HEK293 (cell line): ENCODE data around the gene ITGB6.

Experiments
- CTCF ChIA-PET: fragments of 350-600 bp; formaldehyde crosslinking; extraction: SDS; loops from one replicate; lab custom pipeline; 2021; ENCODE audit warnings: antibody characterized with exemption; lab: Yijun Ruan, JAX
- POLR2A ChIA-PET: fragments of 300-600 bp; formaldehyde crosslinking; extraction: SDS; loops from one replicate; lab custom pipeline; 2020; ENCODE audit warnings: antibody characterized with exemption, inconsistent platforms; lab: Yijun Ruan, JAX
- H3K27ac ChIP-seq: fragments of 200-500 bp; sonication (Bioruptor generic); 2 replicates; pipeline ENCODE4 v1.5.1; 2014; ENCODE audit warnings: low read depth, low read length, control low read depth, inconsistent platforms; ENCODE audit errors: extremely low read depth
- H3K36me3 ChIP-seq, 2 experiments: fragments of 200-500 bp in 1 of 2; sonication (Bioruptor generic) in 1 of 2; 1 replicate in 1 of 2; 2 replicates in 1 of 2; pipeline ENCODE4 v1.5.1; 2014 to 2017; ENCODE audit warnings: inconsistent platforms in 2 of 2, low read length in 2 of 2; ENCODE audit not compliant: control insufficient read depth in 2 of 2, insufficient read depth in 1 of 2
- H3K4me1 ChIP-seq: fragments of 200-500 bp; sonication (Bioruptor generic); 2 replicates; pipeline ENCODE4 v1.5.1; 2014; ENCODE audit warnings: mild to moderate bottlenecking, low read length, inconsistent platforms; ENCODE audit not compliant: control insufficient read depth, insufficient read depth
- H3K4me3 ChIP-seq: 2 replicates; pipeline ENCODE4 v1.5.1; 2011; ENCODE audit warnings: low read depth, mild to moderate bottlenecking, control low read depth, low read length, moderate library complexity
- H3K9me3 ChIP-seq: fragments of 200-500 bp; sonication (Bioruptor generic); 2 replicates; pipeline ENCODE4 v1.5.1; 2014; ENCODE audit warnings: low read depth, low read length, inconsistent platforms; ENCODE audit not compliant: control insufficient read depth, insufficient read depth
- PRDM4 ChIP-seq: fragments of 450-650 bp; formaldehyde crosslinking; IDR thresholded peaks from 2 replicates; pipeline ENCODE4 v1.5.1; 2017; ENCODE audit warnings: missing biosample characterization, missing genetic modification characterization
- RBAK ChIP-seq: fragments of 450-650 bp; formaldehyde crosslinking; IDR thresholded peaks from 2 replicates; pipeline ENCODE4 v1.5.1; 2016; ENCODE audit warnings: missing biosample characterization, missing genetic modification characterization
- WT1 ChIP-seq: fragments of 450-650 bp; formaldehyde crosslinking; IDR thresholded peaks from 2 replicates; pipeline ENCODE4 v1.5.1; 2016; ENCODE audit warnings: missing biosample characterization, missing genetic modification characterization
- YY1 ChIP-seq: fragments of 450-650 bp; formaldehyde crosslinking; IDR thresholded peaks from 2 replicates; pipeline ENCODE4 v1.5.1; 2018; ENCODE audit warnings: missing biosample characterization, missing genetic modification characterization
- ZBTB44 ChIP-seq: fragments of 450-650 bp; IDR thresholded peaks from 2 replicates; pipeline ENCODE4 v1.5.1; 2018; ENCODE audit warnings: missing biosample characterization, mild to moderate bottlenecking, missing genetic modification characterization
- ZNF221 ChIP-seq: fragments of 450-650 bp; formaldehyde crosslinking; IDR thresholded peaks from 2 replicates; pipeline ENCODE4 v1.5.1; 2017; ENCODE audit warnings: missing biosample characterization, missing genetic modification characterization, borderline replicate concordance
- ZNF280D ChIP-seq: fragments of 450-650 bp; formaldehyde crosslinking; IDR thresholded peaks from 2 replicates; pipeline ENCODE4 v1.5.1; 2016; ENCODE audit warnings: missing biosample characterization, missing genetic modification characterization
- ZNF335 ChIP-seq: fragments of 450-650 bp; formaldehyde crosslinking; conservative IDR thresholded peaks from 2 replicates; pipeline ENCODE4 v1.5.1; 2016; ENCODE audit warnings: missing biosample characterization, missing genetic modification characterization
- ZNF423 ChIP-seq: fragments of 450-650 bp; formaldehyde crosslinking; IDR thresholded peaks from 2 replicates; pipeline ENCODE4 v1.5.1; 2016; ENCODE audit warnings: missing biosample characterization, missing genetic modification characterization
- ZNF510 ChIP-seq: fragments of 450-650 bp; formaldehyde crosslinking; IDR thresholded peaks from 2 replicates; pipeline ENCODE4 v1.5.1; 2018; ENCODE audit warnings: mild to moderate bottlenecking, missing genetic modification characterization, missing biosample characterization; ENCODE audit not compliant: insufficient replicate concordance
- ZNF518A ChIP-seq: fragments of 450-650 bp; formaldehyde crosslinking; conservative IDR thresholded peaks from 2 replicates; pipeline ENCODE4 v1.5.1; 2016; ENCODE audit warnings: low read depth, missing biosample characterization, missing genetic modification characterization
- ZNF555 ChIP-seq: fragments of 450-650 bp; formaldehyde crosslinking; conservative IDR thresholded peaks from 2 replicates; pipeline ENCODE4 v1.5.1; 2017; ENCODE audit warnings: missing biosample characterization, mild to moderate bottlenecking, missing genetic modification characterization, inconsistent platforms
- ZNF580 ChIP-seq: fragments of 450-650 bp; formaldehyde crosslinking; IDR thresholded peaks from 2 replicates; pipeline ENCODE4 v1.5.1; 2016; ENCODE audit warnings: missing biosample characterization, missing genetic modification characterization
- ZNF621 ChIP-seq: fragments of 450-650 bp; formaldehyde crosslinking; IDR thresholded peaks from 2 replicates; pipeline ENCODE4 v1.5.1; 2017; ENCODE audit warnings: missing biosample characterization, missing genetic modification characterization
- ZNF692 ChIP-seq: fragments of 450-650 bp; formaldehyde crosslinking; IDR thresholded peaks from 2 replicates; pipeline ENCODE4 v1.5.1; 2016; ENCODE audit warnings: missing biosample characterization, missing genetic modification characterization
- ZNF704 ChIP-seq: fragments of 450-650 bp; formaldehyde crosslinking; IDR thresholded peaks from 2 replicates; pipeline ENCODE4 v1.5.1; 2016; ENCODE audit warnings: missing biosample characterization, missing genetic modification characterization
- ZNF707 ChIP-seq: fragments of 450-650 bp; formaldehyde crosslinking; IDR thresholded peaks from 2 replicates; pipeline ENCODE4 v1.5.1; 2016; ENCODE audit warnings: missing biosample characterization, missing genetic modification characterization
- ZNF843 ChIP-seq: fragments of 450-650 bp; formaldehyde crosslinking; IDR thresholded peaks from 2 replicates; pipeline ENCODE4 v1.5.1; 2016; ENCODE audit warnings: missing biosample characterization, missing genetic modification characterization

ITGB6 gene

GRCh38 chr2:160238392-160238791, 38.3 kb upstream of the ITGB6 start:
- ChIA-PET CTCF (interaction anchor here (1.2 kb wide), 1 partner anchor 13 kb away, joined by 3 read pairs; no protein-coding TSS in a partner anchor), POLR2A (no interaction called here)
- Histone ChIP-seq H3K9me3 (no peaks in the 10 kb centered on the region), H3K4me3 (no peak overlapping the region), H3K36me3 (no peaks in the 10 kb centered on the region), H3K27ac (no peak overlapping the region), H3K4me1 (peaks cover 10% of the 10 kb centered on the region)
- TF ChIP-seq PRDM4, result no peak
- no peak for TF ChIP-seq ZNF707
- no peak for TF ChIP-seq ZNF555 (tag by site-specific recombination)
- no peak for TF ChIP-seq ZNF704 (tag by site-specific recombination)
- no peak for TF ChIP-seq ZNF843 (tag by site-specific recombination)
- TF ChIP-seq ZNF692 (tag by site-specific recombination), result no peak
- TF ChIP-seq ZNF335 (tag by site-specific recombination), result no peak
- TF ChIP-seq RBAK (tag by site-specific recombination), result no peak
- TF ChIP-seq YY1 (tag by site-specific recombination), result no peak
- TF ChIP-seq ZNF621 (tag by site-specific recombination), result no peak
- TF ChIP-seq ZNF518A (tag by site-specific recombination), result no peak

- H3K4me1 ChIP-seq, result peaks cover 2% of the 10 kb centered on the region; the same call in 1 of the 2 replicates
- H3K36me3 ChIP-seq, result no peaks in the 10 kb centered on the region
- no peak overlapping the region for H3K27ac ChIP-seq
- no peak overlapping the region for H3K4me3 ChIP-seq
- H3K9me3 ChIP-seq, result no peaks in the 10 kb centered on the region
- ChIA-PET POLR2A (interaction anchor here (0.6 kb wide), 1 partner anchor 110 kb away, joined by 3 read pairs; no protein-coding TSS in a partner anchor), CTCF (interaction anchor here (0.7 kb wide), 1 partner anchor 22 kb away, joined by 4 read pairs; no protein-coding TSS in a partner anchor)
- TF ChIP-seq WT1 (tag by site-specific recombination), result no peak
- no peak for TF ChIP-seq ZNF280D (tag by site-specific recombination)
- TF ChIP-seq ZBTB44 (tag by site-specific recombination), result no peak
- no peak for TF ChIP-seq ZNF423
- no peak for TF ChIP-seq ZNF510
- no peak for TF ChIP-seq ZNF221 (tag by site-specific recombination)
- no peak for TF ChIP-seq ZNF580
Measured at GRCh38 chr2:160232905-160233475, 32.9 kb upstream of the ITGB6 start.
